Spleen (tissue), 11 donors: ENCODE measurements around the gene CDKL1. TPM values are rescaled to one million over a fixed set of nuclear protein-coding genes. Genes with fewer than 3 reads are reported as not detected.

Source experiments
- DNase-seq: peaks from one replicate; pipeline ENCODE4 v3.0.0-alpha.2; 2020
- H3K27ac ChIP-seq, 8 donors: fragments of 200-600 bp; sonication (generic) in 7 of 8; 1 replicate in 4 of 8; 2 replicates in 4 of 8; pipeline versions ENCODE4 v1.5.0 to v1.8.0; 2016 to 2021; ENCODE audit warnings: inconsistent platforms in 4 of 8, mild to moderate bottlenecking in 4 of 8, moderate library complexity in 1 of 8
- H3K27me3 ChIP-seq, 7 donors: fragments of 200-600 bp; sonication (generic) in 6 of 7; replicated peaks in 1 of 7; 1 replicate in 4 of 7; 2 replicates in 3 of 7; pipeline versions ENCODE4 v1.5.0 to v1.8.0; 2016 to 2021; ENCODE audit warnings: inconsistent platforms in 3 of 7, mild to moderate bottlenecking in 1 of 7
- H3K36me3 ChIP-seq, 6 donors: fragments of 200-600 bp; sonication (generic) in 5 of 6; 1 replicate in 4 of 6; 2 replicates in 2 of 6; pipeline versions ENCODE4 v1.5.0 to v1.8.0; 2016 to 2021; ENCODE audit warnings: inconsistent platforms in 2 of 6
- H3K4me1 ChIP-seq, 6 donors: fragments of 200-600 bp; sonication (generic) in 5 of 6; 1 replicate in 3 of 6; 2 replicates in 3 of 6; pipeline versions ENCODE4 v1.5.0 to v1.8.0; 2016 to 2021; ENCODE audit warnings: inconsistent platforms in 3 of 6
- H3K4me3 ChIP-seq, 8 donors: fragments of 200-600 bp; sonication (generic) in 7 of 8; 1 replicate in 4 of 8; 2 replicates in 4 of 8; pipeline versions ENCODE4 v1.5.0 to v1.8.0; 2016 to 2021; ENCODE audit warnings: inconsistent platforms in 4 of 8, mild to moderate bottlenecking in 4 of 8, moderate library complexity in 2 of 8
- H3K9me3 ChIP-seq, 8 donors: fragments of 200-600 bp; sonication (generic) in 7 of 8; 1 replicate in 4 of 8; 2 replicates in 4 of 8; pipeline versions ENCODE4 v1.5.0 to v1.8.0; 2016 to 2021; ENCODE audit warnings: inconsistent platforms in 4 of 8
- CTCF ChIP-seq, 11 experiments: fragments of 200-600 bp in 7 of 11; fragments of 450-650 bp in 4 of 11; sonication (generic) in 4 of 11; IDR thresholded peaks in 8 of 11; conservative IDR thresholded peaks in 3 of 11; 1 replicate in 7 of 11; 2 replicates in 4 of 11; pipeline versions ENCODE4 v1.4.0 to v1.8.0; 2016 to 2021; ENCODE audit warnings: antibody characterized with exemption in 11 of 11, inconsistent platforms in 4 of 11, mild to moderate bottlenecking in 1 of 11
- POLR2A ChIP-seq, 3 donors: fragments of 450-650 bp; IDR thresholded peaks; one replicate each; pipeline ENCODE4 v1.5.1; 2017; ENCODE audit warnings: antibody characterized with exemption in 3 of 3, mild to moderate bottlenecking in 1 of 3
- POLR2AphosphoS5 ChIP-seq, 3 donors: sonication (generic); formaldehyde crosslinking; IDR thresholded peaks; one replicate each; pipeline ENCODE4 v1.5.1; 2017; ENCODE audit warnings: antibody characterized with exemption in 3 of 3
- WGBS, 5 donors: extraction: QIAGEN DNeasy Blood & Tissue Kit in 3 of 5; methylation state at CpG; one replicate each; pipeline versions ENCODE4 v1.1.5 to v1.1.7; 2013 to 2018; 5-methylcytosine and 5-hydroxymethylcytosine counted together
- intact Hi-C: fragments of 100-400 bp; cut with DNase I; formaldehyde crosslinking; loops from one replicate; pipeline ENCODE4 v1.15.0; 2023; ENCODE audit warnings: low total_unique reads
- polyA plus RNA-seq, 3 donors: library from polyadenylated mRNA; stranded (reverse); fragments of 200-250 nt; gene quantifications; one replicate each; pipeline ENCODE4 v1.2.1, GENCODE V29; 2013
- total RNA-seq, 7 donors: library from RNA; depleted of rRNA in 3 of 7; stranded (reverse); fragments of >200 nt in 3 of 7; fragmentation: NEBNext Ultra II Directional in 4 of 7; extraction: Animal tissue kit (Norgen Biotek cat#: 25700) in 4 of 7; gene quantifications; one replicate each; pipeline versions ENCODE4 v1.1.0 to v1.2.1, GENCODE V29; 2016 to 2021
- donor health status: healthy with polysubstance abuse.
- donor health status: DM: no; HTN: no; CAD: no; lungs with moderate emphysema.
- donor health status: DM: no; HTN: no; CAD: no.
- donor health status: Bipolar disorder and iron deficiency.
- donor health status: healthy.
- donor health status: DM: no; HTN: no; CAD: no.
- donor health status: DM: yes; HTN: yes; CAD: no.

CDKL1 gene
- total and polyA plus RNA-seq, 10 donors: 1.7 to 310 (median 17.6) TPM

GRCh38 chr14:50402965-50403364, 6.3 kb upstream of the CDKL1 start:
- Histone ChIP-seq H3K4me3 (no peak overlapping the region), H3K4me1 (peaks cover 0 to 16% (median 2%) of the 10 kb centered on the region in 6 donors), H3K27me3 (no peaks in the 10 kb centered on the region), H3K27ac (no peak overlapping the region), H3K36me3 (no peaks in the 10 kb centered on the region), H3K9me3 (peaks cover 0 to 6% (median 0%) of the 10 kb centered on the region in 8 donors)
- WGBS, 5 donors: 45 to 67% (median 59%) methylated on average over 1 of the region's 1 CpG
- DNase-seq: no peak
- TF ChIP-seq POLR2AphosphoS5 (IDR thresholded peaks at IDR 0.05): no peak
- no peak for TF ChIP-seq CTCF (IDR thresholded peaks at IDR 0.05 in 8 of 11, conservative IDR thresholded peaks at IDR 0.05 in 3 of 11)
- no peak for TF ChIP-seq POLR2A (IDR thresholded peaks at IDR 0.05)
- intact Hi-C loops: no loop called here

GRCh38 chr14:50400461-50400860, 3.8 kb upstream of the CDKL1 start:
- H3K4me1 ChIP-seq: peaks cover 0 to 41% (median 12%) of the 10 kb centered on the region in 6 donors
- no peak overlapping the region for H3K27ac ChIP-seq
- no peaks in the 10 kb centered on the region for H3K9me3 ChIP-seq
- H3K27me3 ChIP-seq: peaks cover 0 to 4% (median 0%) of the 10 kb centered on the region in 7 donors
- no peak for DNase-seq
- no peaks in the 10 kb centered on the region for H3K36me3 ChIP-seq
- intact Hi-C loops: no loop called here
- 94 to 100% (median 97%) methylated on average over 2 of the region's 2 CpGs for WGBS, 5 donors
- H3K4me3 ChIP-seq: no peak overlapping the region
- TF ChIP-seq POLR2A (IDR thresholded peaks at IDR 0.05) (no peak), CTCF (IDR thresholded peaks at IDR 0.05 in 8 of 11, conservative IDR thresholded peaks at IDR 0.05 in 3 of 11) (no peak), POLR2AphosphoS5 (IDR thresholded peaks at IDR 0.05) (no peak)

- DNase-seq: no peak
- intact Hi-C loops: loop anchor here (10.0 kb wide), 1 partner anchor 65 kb away; no protein-coding TSS in a partner anchor
- TF ChIP-seq POLR2AphosphoS5 (IDR thresholded peaks at IDR 0.05): no peak
- TF ChIP-seq POLR2A (IDR thresholded peaks at IDR 0.05): no peak
- TF ChIP-seq CTCF (IDR thresholded peaks at IDR 0.05 in 8 of 11, conservative IDR thresholded peaks at IDR 0.05 in 3 of 11): no peak
- WGBS, 5 donors: 70 to 74% (median 72%) methylated on average over 6 of the region's 6 CpGs
- H3K36me3 ChIP-seq: no peaks in the 10 kb centered on the region
- peaks cover 0 to 4% (median 0%) of the 10 kb centered on the region in 7 donors for H3K27me3 ChIP-seq
- no peak overlapping the region for H3K27ac ChIP-seq
- no peak overlapping the region for H3K4me3 ChIP-seq
- peaks cover 0 to 51% (median 14%) of the 10 kb centered on the region in 6 donors for H3K4me1 ChIP-seq
- H3K9me3 ChIP-seq: no peaks in the 10 kb centered on the region
These were observed 2.8 kb upstream of the CDKL1 start for GRCh38 chr14:50399251-50400032.

- intact Hi-C loops: loop anchor here (10.0 kb wide), 1 partner anchor 63 kb away; no protein-coding TSS in a partner anchor
- no peak for DNase-seq
- Histone ChIP-seq H3K9me3 (no peaks in the 10 kb centered on the region), H3K36me3 (no peaks in the 10 kb centered on the region), H3K27me3 (peaks cover 0 to 4% (median 0%) of the 10 kb centered on the region in 7 donors), H3K4me1 (peaks cover 0 to 61% (median 19%) of the 10 kb centered on the region in 6 donors), H3K27ac (peak overlapping the region in 1 of 8 donors; percentile 88), H3K4me3 (no peak overlapping the region)
- TF ChIP-seq POLR2A (IDR thresholded peaks at IDR 0.05): no peak
- TF ChIP-seq CTCF (IDR thresholded peaks at IDR 0.05 in 8 of 11, conservative IDR thresholded peaks at IDR 0.05 in 3 of 11): no peak
- TF ChIP-seq POLR2AphosphoS5 (IDR thresholded peaks at IDR 0.05): no peak
- 86 to 94% (median 92%) methylated on average over 2 of the region's 2 CpGs for WGBS, 5 donors
These were observed 1.5 kb upstream of the CDKL1 start for GRCh38 chr14:50398189-50398580.
